Endothelial cell of umbilical vein (primary cell): Measurements from ENCODE around the gene NAA40.

Experiments used
- FOS ChIP-seq: IDR thresholded peaks from 2 replicates; pipeline ENCODE4 v1.6.1; 2011; ENCODE audit warnings: mild to moderate bottlenecking, low read length, moderate library complexity, borderline replicate concordance; ENCODE audit not compliant: insufficient read depth
- JUN ChIP-seq: IDR thresholded peaks from 2 replicates; pipeline ENCODE4 v1.6.1; 2011; ENCODE audit warnings: borderline replicate concordance, low read depth; ENCODE audit not compliant: insufficient read length, insufficient read depth
- MYC ChIP-seq: IDR thresholded peaks from one replicate; pipeline ENCODE4 v1.6.1; 2011; ENCODE audit warnings: mild to moderate bottlenecking, low read depth, low read length
- POLR2A ChIP-seq: IDR thresholded peaks from 2 replicates; pipeline ENCODE4 v1.6.1; 2012; ENCODE audit warnings: low read depth, mild to moderate bottlenecking, control low read depth, low read length
- POLR2AphosphoS5 ChIP-seq: IDR thresholded peaks from 2 replicates; pipeline ENCODE4 v1.6.1; 2012; ENCODE audit warnings: low read depth, mild to moderate bottlenecking, control low read depth, low read length, moderate library complexity; ENCODE audit not compliant: insufficient read depth
- TF ChIP-seq, protein P1 (sequence below), 2 donors: IDR thresholded peaks; 1 replicate in 1 of 2; 2 replicates in 1 of 2; pipeline ENCODE4 v1.5.1; 2011; ENCODE audit warnings: low read length in 2 of 2, mild to moderate bottlenecking in 2 of 2, moderate library complexity in 2 of 2, control low read depth in 1 of 2, inconsistent platforms in 1 of 2, low read depth in 1 of 2; ENCODE audit not compliant: insufficient read depth in 1 of 2; ENCODE audit errors: extremely low read depth in 1 of 2
- TF ChIP-seq, protein P2 (sequence below): IDR thresholded peaks from 2 replicates; pipeline ENCODE4 v1.6.1; 2011; ENCODE audit not compliant: insufficient read depth, insufficient read length

DNA sequence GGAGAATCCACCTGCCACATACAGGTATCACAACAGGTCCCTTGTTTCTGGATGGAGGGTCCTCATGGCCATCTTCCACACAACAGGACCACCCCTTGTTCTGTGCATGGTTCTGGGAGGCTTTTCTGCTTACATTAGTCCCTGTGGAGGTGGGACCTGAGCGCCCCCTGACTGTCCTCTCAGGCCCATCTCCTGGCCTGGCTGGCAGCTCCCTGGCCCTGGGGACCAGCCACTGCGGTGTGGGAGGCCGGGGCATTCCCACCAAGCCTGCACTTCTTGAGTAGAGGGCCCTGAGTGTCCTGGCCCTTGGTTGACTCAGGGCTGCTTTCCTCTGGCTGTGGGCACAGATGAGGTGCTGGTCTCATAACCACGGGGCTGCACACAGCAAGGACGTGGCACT lies 40.6 kb downstream of the NAA40 start:
- TF ChIP-seq, protein P1, sequence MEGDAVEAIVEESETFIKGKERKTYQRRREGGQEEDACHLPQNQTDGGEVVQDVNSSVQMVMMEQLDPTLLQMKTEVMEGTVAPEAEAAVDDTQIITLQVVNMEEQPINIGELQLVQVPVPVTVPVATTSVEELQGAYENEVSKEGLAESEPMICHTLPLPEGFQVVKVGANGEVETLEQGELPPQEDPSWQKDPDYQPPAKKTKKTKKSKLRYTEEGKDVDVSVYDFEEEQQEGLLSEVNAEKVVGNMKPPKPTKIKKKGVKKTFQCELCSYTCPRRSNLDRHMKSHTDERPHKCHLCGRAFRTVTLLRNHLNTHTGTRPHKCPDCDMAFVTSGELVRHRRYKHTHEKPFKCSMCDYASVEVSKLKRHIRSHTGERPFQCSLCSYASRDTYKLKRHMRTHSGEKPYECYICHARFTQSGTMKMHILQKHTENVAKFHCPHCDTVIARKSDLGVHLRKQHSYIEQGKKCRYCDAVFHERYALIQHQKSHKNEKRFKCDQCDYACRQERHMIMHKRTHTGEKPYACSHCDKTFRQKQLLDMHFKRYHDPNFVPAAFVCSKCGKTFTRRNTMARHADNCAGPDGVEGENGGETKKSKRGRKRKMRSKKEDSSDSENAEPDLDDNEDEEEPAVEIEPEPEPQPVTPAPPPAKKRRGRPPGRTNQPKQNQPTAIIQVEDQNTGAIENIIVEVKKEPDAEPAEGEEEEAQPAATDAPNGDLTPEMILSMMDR (IDR thresholded peaks at IDR 0.05; ENCODE audit: extremely low read depth in 1 of 2, insufficient read depth in 1 of 2, low read depth in 1 of 2, low read length in 2 of 2): no peak
- TF ChIP-seq POLR2A (no peak), MYC (no peak), POLR2AphosphoS5 (no peak), JUN (no peak), FOS (no peak)
- TF ChIP-seq, protein P2, sequence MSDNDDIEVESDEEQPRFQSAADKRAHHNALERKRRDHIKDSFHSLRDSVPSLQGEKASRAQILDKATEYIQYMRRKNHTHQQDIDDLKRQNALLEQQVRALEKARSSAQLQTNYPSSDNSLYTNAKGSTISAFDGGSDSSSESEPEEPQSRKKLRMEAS: no peak
